ENCODE measurements around the gene FSTL4.
"Not testable (repeated sequence)": the region's sequence is repeated elsewhere in the genome, so short reads cannot be mapped to it uniquely, and the experiment has no call there.

Gene FSTL4

GRCh38 chr5:133456933-133457402 is 155.4 kb downstream of the FSTL4 start:
- no peak for DNase-seq (ENCODE audit: low spot score)

- no peak for DNase-seq (ENCODE audit: low spot score)
These were observed 156.7 kb downstream of the FSTL4 start for GRCh38 chr5:133455676-133456075.

GRCh38 chr5:133454442-133454841 is 157.9 kb downstream of the FSTL4 start:
- DNase-seq (ENCODE audit: low spot score), result no peak

- DNase-seq (ENCODE audit: low spot score), result no peak
These were observed 158.5 kb downstream of the FSTL4 start for GRCh38 chr5:133453831-133454230.

GRCh38 chr5:133453084-133453780 is 159.1 kb downstream of the FSTL4 start:
- DNase-seq (ENCODE audit: low spot score), result no peak

GRCh38 chr5:133451926-133452325 is 160.4 kb downstream of the FSTL4 start:
- DNase-seq (ENCODE audit: low spot score), result no peak

- no peak for DNase-seq (ENCODE audit: low spot score)
These were observed 162.1 kb downstream of the FSTL4 start for GRCh38 chr5:133450286-133450685.

GRCh38 chr5:133449181-133449580 is 163.2 kb downstream of the FSTL4 start:
- no peak for DNase-seq (ENCODE audit: low spot score)

- no peak for DNase-seq (ENCODE audit: low spot score)
These were observed 165.9 kb downstream of the FSTL4 start for GRCh38 chr5:133446440-133446839.

- DNase-seq (ENCODE audit: low spot score), result no peak
These were observed 166.6 kb downstream of the FSTL4 start for GRCh38 chr5:133445744-133446143.

- DNase-seq (ENCODE audit: low spot score), result not testable (repeated sequence)
These were observed 167.1 kb downstream of the FSTL4 start for GRCh38 chr5:133445204-133445603.

- DNase-seq (ENCODE audit: low spot score), result no peak
These were observed 167.6 kb downstream of the FSTL4 start for GRCh38 chr5:133444711-133445110.

- DNase-seq (ENCODE audit: low spot score), result no peak
These were observed 171.1 kb downstream of the FSTL4 start for GRCh38 chr5:133441166-133441815.

GRCh38 chr5:133440467-133441115 is 171.8 kb downstream of the FSTL4 start:
- no peak for DNase-seq (ENCODE audit: low spot score)

- no peak for DNase-seq (ENCODE audit: low spot score)
These were observed 172.5 kb downstream of the FSTL4 start for GRCh38 chr5:133439859-133440258.

- DNase-seq (ENCODE audit: low spot score), result peak; percentile 85
These were observed 173.9 kb downstream of the FSTL4 start for GRCh38 chr5:133438487-133438886.

- DNase-seq (ENCODE audit: low spot score), result no peak
These were observed 178.0 kb downstream of the FSTL4 start for GRCh38 chr5:133434336-133434735.

GRCh38 chr5:133433641-133434040 is 178.7 kb downstream of the FSTL4 start:
- DNase-seq (ENCODE audit: low spot score), result no peak

- DNase-seq (ENCODE audit: low spot score), result no peak
These were observed 179.3 kb downstream of the FSTL4 start for GRCh38 chr5:133432956-133433532.

GRCh38 chr5:133431326-133431865 is 180.9 kb downstream of the FSTL4 start:
- DNase-seq (ENCODE audit: low spot score), result no peak

GRCh38 chr5:133430095-133430494 is 182.2 kb downstream of the FSTL4 start:
- no peak for DNase-seq (ENCODE audit: low spot score)

GRCh38 chr5:133429046-133429445 is 183.3 kb downstream of the FSTL4 start:
- DNase-seq (ENCODE audit: low spot score), result no peak

Data from putamen (tissue), 1 donor.